PC-9 (cell line): ENCODE results near the gene TMEFF2.

ENCODE experiments used
- EZH2 ChIP-seq: fragments of 200-600 bp; sonication (generic); IDR thresholded peaks from 2 replicates; pipeline ENCODE4 v1.8.0; 2017; ENCODE audit warnings: antibody characterized with exemption, low read depth
- TF ChIP-seq, protein P1 (sequence below): fragments of 200-600 bp; sonication (generic); conservative IDR thresholded peaks from 2 replicates; pipeline ENCODE4 v1.6.1; 2017; ENCODE audit warnings: mixed run types, antibody characterized with exemption, mild to moderate bottlenecking, moderate library complexity

DNA sequence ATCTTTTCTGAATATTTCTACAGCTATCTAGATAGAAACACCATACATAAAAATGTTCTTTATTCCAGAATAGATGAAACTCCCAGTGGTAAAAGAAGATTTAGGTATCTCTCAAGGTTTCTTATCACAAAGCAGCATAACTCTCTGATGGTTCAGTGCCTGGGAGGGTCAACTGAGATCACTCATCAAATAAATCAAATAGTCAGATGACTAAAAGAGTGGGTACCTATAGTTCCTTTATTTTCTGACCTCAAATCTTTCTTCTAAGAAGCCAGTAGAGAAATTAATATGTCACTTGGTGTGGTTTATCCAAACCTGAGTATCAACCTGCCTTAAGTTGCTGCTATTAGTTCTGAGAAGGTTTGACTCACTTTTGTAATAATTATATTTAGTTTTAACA, 120.9 kb downstream of the TMEFF2 start:
- TF ChIP-seq, protein P1, sequence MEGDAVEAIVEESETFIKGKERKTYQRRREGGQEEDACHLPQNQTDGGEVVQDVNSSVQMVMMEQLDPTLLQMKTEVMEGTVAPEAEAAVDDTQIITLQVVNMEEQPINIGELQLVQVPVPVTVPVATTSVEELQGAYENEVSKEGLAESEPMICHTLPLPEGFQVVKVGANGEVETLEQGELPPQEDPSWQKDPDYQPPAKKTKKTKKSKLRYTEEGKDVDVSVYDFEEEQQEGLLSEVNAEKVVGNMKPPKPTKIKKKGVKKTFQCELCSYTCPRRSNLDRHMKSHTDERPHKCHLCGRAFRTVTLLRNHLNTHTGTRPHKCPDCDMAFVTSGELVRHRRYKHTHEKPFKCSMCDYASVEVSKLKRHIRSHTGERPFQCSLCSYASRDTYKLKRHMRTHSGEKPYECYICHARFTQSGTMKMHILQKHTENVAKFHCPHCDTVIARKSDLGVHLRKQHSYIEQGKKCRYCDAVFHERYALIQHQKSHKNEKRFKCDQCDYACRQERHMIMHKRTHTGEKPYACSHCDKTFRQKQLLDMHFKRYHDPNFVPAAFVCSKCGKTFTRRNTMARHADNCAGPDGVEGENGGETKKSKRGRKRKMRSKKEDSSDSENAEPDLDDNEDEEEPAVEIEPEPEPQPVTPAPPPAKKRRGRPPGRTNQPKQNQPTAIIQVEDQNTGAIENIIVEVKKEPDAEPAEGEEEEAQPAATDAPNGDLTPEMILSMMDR, result no peak
- TF ChIP-seq EZH2, result no peak
